ES-I3 (cell line): ENCODE measurements around the gene GIMAP2.
"Not testable (repeated sequence)": the region's sequence is repeated elsewhere in the genome, so short reads cannot be mapped to it uniquely, and the experiment has no call there.

Experiments used
- H3K36me3 ChIP-seq: 2 replicates; pipeline ENCODE4 v1.6.1; 2013; ENCODE audit warnings: mild to moderate bottlenecking, low read length, control low read depth, moderate library complexity; ENCODE audit not compliant: insufficient read depth
- H3K4me1 ChIP-seq: 2 replicates; pipeline ENCODE4 v1.6.1; 2013; ENCODE audit warnings: mild to moderate bottlenecking, control low read depth, low read length; ENCODE audit not compliant: insufficient read depth
- H3K9ac ChIP-seq: 2 replicates; pipeline ENCODE4 v1.6.1; 2013; ENCODE audit warnings: low read depth, mild to moderate bottlenecking, low read length, moderate library complexity
- H3K9me3 ChIP-seq: 2 replicates; pipeline ENCODE4 v1.6.1; 2013; ENCODE audit warnings: mild to moderate bottlenecking, low read length, moderate library complexity; ENCODE audit not compliant: control insufficient read depth, insufficient read depth

GIMAP2 gene

GRCh38 chr7:150685219-150686029 is at the start of gene GIMAP2:
GIMAP2 (plus strand) TSS chr7:150685706; CDS start chr7:150687060, 1,354 bp downstream.
- Histone ChIP-seq H3K9me3 (no peaks in the 10 kb centered on the region), H3K36me3 (no peaks in the 10 kb centered on the region), H3K4me1 (no peaks in the 10 kb centered on the region), H3K9ac (no peak within 1 kb of the TSS)

- Histone ChIP-seq H3K4me1 (no peaks in the 10 kb centered on the region), H3K36me3 (no peaks in the 10 kb centered on the region), H3K9ac (no peak overlapping the region), H3K9me3 (no peaks in the 10 kb centered on the region)
These were observed 43.7 kb upstream of the GIMAP2 start for GRCh38 chr7:150641854-150642253.

GRCh38 chr7:150642926-150643325 is 42.6 kb upstream of the GIMAP2 start:
- H3K4me1 ChIP-seq, result no peaks in the 10 kb centered on the region
- H3K36me3 ChIP-seq, result no peaks in the 10 kb centered on the region
- H3K9me3 ChIP-seq, result no peaks in the 10 kb centered on the region; the same call in 1 of the 2 replicates
- H3K9ac ChIP-seq, result no peak overlapping the region

GRCh38 chr7:150645259-150646020 is 40.1 kb upstream of the GIMAP2 start:
- Histone ChIP-seq H3K36me3 (no peaks in the 10 kb centered on the region), H3K4me1 (no peaks in the 10 kb centered on the region), H3K9ac (no peak overlapping the region), H3K9me3 (no peaks in the 10 kb centered on the region; the same call in 1 of the 2 replicates)

- Histone ChIP-seq H3K4me1 (no peaks in the 10 kb centered on the region), H3K9me3 (no peaks in the 10 kb centered on the region; the same call in 1 of the 2 replicates), H3K36me3 (no peaks in the 10 kb centered on the region), H3K9ac (no peak overlapping the region)
These were observed 37.0 kb upstream of the GIMAP2 start for GRCh38 chr7:150648353-150649079.

DNA sequence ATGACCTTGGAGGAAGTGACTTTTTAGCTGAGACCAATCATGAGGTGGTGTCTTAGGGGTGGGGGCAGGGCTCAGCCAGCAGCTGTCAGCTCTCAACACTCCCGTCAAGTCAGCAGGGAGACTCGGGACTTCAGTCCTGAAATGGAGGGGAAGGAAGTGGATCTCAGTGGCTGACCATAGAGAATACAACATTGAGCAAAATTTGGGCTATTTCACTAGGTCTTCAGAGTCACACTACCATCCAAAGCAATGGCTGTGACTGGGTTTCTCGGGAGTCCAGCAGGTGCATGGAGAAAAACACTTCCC is 36.5 kb upstream of the GIMAP2 start:
- Histone ChIP-seq H3K9ac (no peak overlapping the region), H3K4me1 (no peaks in the 10 kb centered on the region), H3K36me3 (no peaks in the 10 kb centered on the region), H3K9me3 (no peaks in the 10 kb centered on the region; the same call in 1 of the 2 replicates)

DNA sequence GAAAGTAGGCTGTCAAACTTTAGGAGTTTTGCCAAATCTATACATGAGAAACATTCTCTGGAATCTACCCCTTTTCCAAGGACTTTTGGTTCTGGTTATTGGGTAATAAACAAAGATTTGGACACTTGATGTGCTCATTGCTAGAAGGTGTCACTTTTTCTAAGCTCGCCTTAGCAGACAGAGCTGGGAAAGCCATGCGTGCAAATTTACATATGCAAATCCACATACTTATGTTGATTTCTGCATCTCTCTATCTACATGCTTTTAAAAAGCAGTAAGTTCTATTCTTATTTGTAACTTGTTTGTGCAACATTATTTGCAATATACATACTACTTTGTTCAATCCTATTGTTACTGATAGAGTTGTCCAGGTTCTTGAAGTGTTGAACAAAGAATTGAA is 30.8 kb upstream of the GIMAP2 start:
- H3K36me3 ChIP-seq, result no peaks in the 10 kb centered on the region
- H3K9me3 ChIP-seq, result no peaks in the 10 kb centered on the region; the same call in 1 of the 2 replicates
- peaks cover 4% of the 10 kb centered on the region; the same call in 1 of the 2 replicates for H3K4me1 ChIP-seq
- no peak overlapping the region for H3K9ac ChIP-seq

DNA sequence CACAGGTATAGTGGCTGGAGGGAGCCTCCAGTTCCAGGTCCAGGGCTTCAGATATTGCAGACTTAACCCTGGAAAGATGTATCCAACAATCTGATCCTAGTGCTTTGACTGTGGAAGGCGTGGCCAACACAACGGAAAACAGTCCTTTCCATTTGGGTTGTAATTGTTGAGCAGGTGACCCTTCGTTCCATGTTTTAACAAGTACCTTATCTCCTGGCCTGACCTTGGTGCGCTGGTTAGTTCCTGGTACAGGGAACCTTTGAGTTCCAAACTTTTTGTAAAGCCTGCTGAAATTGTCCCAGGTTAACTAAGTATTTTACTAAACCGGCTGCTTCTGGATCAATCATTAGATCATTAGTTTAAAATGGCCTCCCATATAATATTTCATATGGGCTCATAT is 29.5 kb upstream of the GIMAP2 start:
- Histone ChIP-seq H3K9me3 (no peaks in the 10 kb centered on the region; the same call in 1 of the 2 replicates), H3K36me3 (no peaks in the 10 kb centered on the region), H3K9ac (no peak overlapping the region), H3K4me1 (peaks cover 4% of the 10 kb centered on the region; the same call in 1 of the 2 replicates)

- Histone ChIP-seq H3K9ac (no peak overlapping the region), H3K9me3 (no peaks in the 10 kb centered on the region; the same call in 1 of the 2 replicates)
These were observed 28.0 kb upstream of the GIMAP2 start for GRCh38 chr7:150657526-150657925.

GRCh38 chr7:150660939-150661613 is 24.4 kb upstream of the GIMAP2 start:
- H3K36me3 ChIP-seq, result no peaks in the 10 kb centered on the region
- H3K9me3 ChIP-seq, result no peaks in the 10 kb centered on the region; the same call in 1 of the 2 replicates
- no peaks in the 10 kb centered on the region for H3K4me1 ChIP-seq
- H3K9ac ChIP-seq, result no peak overlapping the region

More at GRCh38 chr7:150657526-150657925, 28.0 kb upstream of the GIMAP2 start:
- Histone ChIP-seq H3K4me1 (peaks cover 4% of the 10 kb centered on the region; the same call in 1 of the 2 replicates), H3K36me3 (no peaks in the 10 kb centered on the region)

GRCh38 chr7:150662821-150663220 is 22.7 kb upstream of the GIMAP2 start:
- not testable (repeated sequence) for H3K9ac ChIP-seq, H3K4me1 ChIP-seq, H3K9me3 ChIP-seq, H3K36me3 ChIP-seq

GRCh38 chr7:150663802-150664494 is 21.6 kb upstream of the GIMAP2 start:
- Histone ChIP-seq H3K9ac (no peak overlapping the region), H3K9me3 (peaks cover 2% of the 10 kb centered on the region; the same call in 1 of the 2 replicates), H3K4me1 (no peaks in the 10 kb centered on the region), H3K36me3 (no peaks in the 10 kb centered on the region)

- Histone ChIP-seq H3K9me3 (peaks cover 2% of the 10 kb centered on the region; the same call in 1 of the 2 replicates), H3K4me1 (no peaks in the 10 kb centered on the region), H3K9ac (no peak overlapping the region), H3K36me3 (no peaks in the 10 kb centered on the region)
These were observed 20.3 kb upstream of the GIMAP2 start for GRCh38 chr7:150665089-150665748.
